ENCODE results near the gene IGLL5.

Gene IGLL5

GRCh38 chr22:22907551-22908494 lies 20.2 kb downstream of the IGLL5 start:
- no peaks in the 10 kb centered on the region for H3K4me1 ChIP-seq (ENCODE audit: control insufficient read depth, insufficient read depth, low read length)
- H3K4me3 ChIP-seq (ENCODE audit: low read depth, low read length): no peak overlapping the region
- TF ChIP-seq ZFP37 (tag by site-specific recombination; IDR thresholded peaks at IDR 0.05): no peak
- TF ChIP-seq RBAK (tag by site-specific recombination; IDR thresholded peaks at IDR 0.05): no peak
- no peak for TF ChIP-seq ZNF19 (tag by site-specific recombination; IDR thresholded peaks at IDR 0.05; ENCODE audit: low read depth)
- no peak for TF ChIP-seq GFI1B (tag by site-specific recombination; IDR thresholded peaks at IDR 0.05)
- no peak for TF ChIP-seq ZNF76 (tag by site-specific recombination; IDR thresholded peaks at IDR 0.05; ENCODE audit: borderline replicate concordance, low read depth)
- no peak for TF ChIP-seq ZNF626 (tag by site-specific recombination; IDR thresholded peaks at IDR 0.05)
- no peak for TF ChIP-seq ZNF311 (tag by site-specific recombination; IDR thresholded peaks at IDR 0.05; ENCODE audit: borderline replicate concordance)
- TF ChIP-seq ZNF391 (tag by site-specific recombination; IDR thresholded peaks at IDR 0.05; ENCODE audit: borderline replicate concordance, low read depth): no peak
- no peak for TF ChIP-seq ZFP69B (tag by site-specific recombination; IDR thresholded peaks at IDR 0.05)
- no peak for TF ChIP-seq ZNF157 (tag by site-specific recombination; IDR thresholded peaks at IDR 0.05)
- no peak for TF ChIP-seq ZNF580 (tag by site-specific recombination; IDR thresholded peaks at IDR 0.05)
- TF ChIP-seq BCL6B (tag by site-specific recombination; IDR thresholded peaks at IDR 0.05): no peak
- no peak for TF ChIP-seq OSR2 (tag by site-specific recombination; IDR thresholded peaks at IDR 0.05)
- TF ChIP-seq ZNF214 (tag by site-specific recombination; IDR thresholded peaks at IDR 0.05; ENCODE audit: borderline replicate concordance): no peak
- no peak for TF ChIP-seq ZFP3 (tag by site-specific recombination; IDR thresholded peaks at IDR 0.05; ENCODE audit: low read depth)
- TF ChIP-seq ZNF555 (tag by site-specific recombination; conservative IDR thresholded peaks at IDR 0.05): no peak
- no peak for TF ChIP-seq GLI4 (tag by site-specific recombination; IDR thresholded peaks at IDR 0.05)
- TF ChIP-seq KLF9 (tag by site-specific recombination; IDR thresholded peaks at IDR 0.05; ENCODE audit: low read depth): no peak
- no peak for TF ChIP-seq ZBTB1 (tag by site-specific recombination; IDR thresholded peaks at IDR 0.05)
- TF ChIP-seq ZNF335 (tag by site-specific recombination; conservative IDR thresholded peaks at IDR 0.05): no peak
- no peaks in the 10 kb centered on the region for H3K9me3 ChIP-seq (ENCODE audit: control insufficient read depth, insufficient read depth, low read depth, low read length)
- ChIA-PET CTCF (interaction anchor here (0.9 to 1.5 kb wide), 3 partner anchors 30 to 98 kb away, joined by 3 to 5 read pairs (median 3); no protein-coding TSS in a partner anchor), POLR2A (no interaction called here)
- H3K27ac ChIP-seq (ENCODE audit: extremely low read depth, low read depth, low read length): no peak overlapping the region
- no peaks in the 10 kb centered on the region for H3K36me3 ChIP-seq (ENCODE audit: control insufficient read depth in 2 of 2, insufficient read depth in 1 of 2, low read length in 2 of 2)

GRCh38 chr22:22908495-22908861 lies 20.9 kb downstream of the IGLL5 start:
- H3K4me1 ChIP-seq (ENCODE audit: control insufficient read depth, insufficient read depth, low read length): no peaks in the 10 kb centered on the region
- ChIA-PET CTCF (interaction anchor here (1.0 to 1.3 kb wide), 2 partner anchors 24 to 99 kb away, joined by 3 to 5 read pairs; no protein-coding TSS in a partner anchor), POLR2A (no interaction called here)

More at GRCh38 chr22:22908495-22908861, 20.9 kb downstream of the IGLL5 start:
- no peak overlapping the region for H3K27ac ChIP-seq (ENCODE audit: extremely low read depth, low read depth, low read length)
- no peak overlapping the region for H3K4me3 ChIP-seq (ENCODE audit: low read depth, low read length)
- H3K36me3 ChIP-seq (ENCODE audit: control insufficient read depth in 2 of 2, insufficient read depth in 1 of 2, low read length in 2 of 2): no peaks in the 10 kb centered on the region
- TF ChIP-seq RBAK (tag by site-specific recombination; IDR thresholded peaks at IDR 0.05) (no peak), ZNF391 (tag by site-specific recombination; IDR thresholded peaks at IDR 0.05; ENCODE audit: borderline replicate concordance, low read depth) (no peak), ZNF777 (tag by site-specific recombination; IDR thresholded peaks at IDR 0.05; ENCODE audit: borderline replicate concordance) (no peak), WT1 (tag by site-specific recombination; IDR thresholded peaks at IDR 0.05) (no peak), ZNF664 (tag by site-specific recombination; IDR thresholded peaks at IDR 0.05) (no peak), ZNF23 (tag by site-specific recombination; IDR thresholded peaks at IDR 0.05; ENCODE audit: borderline replicate concordance) (no peak), HIC1 (tag by site-specific recombination; IDR thresholded peaks at IDR 0.05) (no peak), GLI2 (tag by site-specific recombination; IDR thresholded peaks at IDR 0.05; ENCODE audit: borderline replicate concordance, low read depth) (no peak), ZNF654 (tag by site-specific recombination; IDR thresholded peaks at IDR 0.05; ENCODE audit: low read depth) (no peak), ZNF530 (tag by site-specific recombination; IDR thresholded peaks at IDR 0.05; ENCODE audit: low read depth) (no peak), ZNF362 (tag by site-specific recombination; IDR thresholded peaks at IDR 0.05) (no peak), ZNF416 (tag by site-specific recombination; IDR thresholded peaks at IDR 0.05) (no peak), ZNF239 (tag by site-specific recombination; IDR thresholded peaks at IDR 0.05) (no peak)
- H3K9me3 ChIP-seq (ENCODE audit: control insufficient read depth, insufficient read depth, low read depth, low read length): no peaks in the 10 kb centered on the region
